Smooth muscle cell (in vitro differentiated cells): ENCODE data around the gene FRMD3. TPM values are rescaled to one million over a fixed set of nuclear protein-coding genes. Genes with fewer than 3 reads are reported as not detected.

Source experiments
- DNase-seq: peaks from one replicate; lab custom pipeline; 2025; ENCODE audit not compliant: unreplicated experiment; lab: John Stamatoyannopoulos, UW
- H2AFZ ChIP-seq: fragments of 200-600 bp; sonication (generic); 2 replicates; pipeline ENCODE4 v1.6.0; 2016; ENCODE audit warnings: antibody characterized with exemption, low read depth, mild to moderate bottlenecking
- H3F3A ChIP-seq: fragments of 200-600 bp; sonication (generic); 2 replicates; pipeline ENCODE4 v1.6.0; 2017; ENCODE audit warnings: antibody characterized with exemption, low read depth
- H3K27ac ChIP-seq: fragments of 200-600 bp; sonication (generic); 2 replicates; pipeline ENCODE4 v1.5.1; 2016; ENCODE audit warnings: low read depth, mild to moderate bottlenecking
- H3K27me3 ChIP-seq: fragments of 200-600 bp; sonication (generic); 2 replicates; pipeline ENCODE4 v1.6.1; 2016; ENCODE audit warnings: low read depth, mild to moderate bottlenecking
- H3K36me3 ChIP-seq: fragments of 200-600 bp; sonication (generic); 2 replicates; pipeline ENCODE4 v1.5.1; 2016; ENCODE audit warnings: low read depth
- H3K4me1 ChIP-seq: fragments of 200-600 bp; sonication (generic); 2 replicates; pipeline ENCODE4 v1.5.1; 2016; ENCODE audit warnings: low read depth
- H3K4me2 ChIP-seq: fragments of 200-600 bp; sonication (generic); 2 replicates; pipeline ENCODE4 v1.6.0; 2016; ENCODE audit warnings: mild to moderate bottlenecking
- H3K4me3 ChIP-seq: fragments of 200-600 bp; sonication (generic); 2 replicates; pipeline ENCODE4 v1.5.1; 2016; ENCODE audit warnings: mild to moderate bottlenecking
- H3K79me2 ChIP-seq: fragments of 200-600 bp; sonication (generic); 2 replicates; pipeline ENCODE4 v1.6.0; 2016; ENCODE audit warnings: low read depth, mild to moderate bottlenecking
- H3K9ac ChIP-seq: fragments of 200-600 bp; sonication (generic); 2 replicates; pipeline ENCODE4 v1.6.0; 2016; ENCODE audit warnings: low read depth
- H3K9me3 ChIP-seq: fragments of 200-600 bp; sonication (generic); replicated peaks from 2 replicates; pipeline ENCODE4 v1.5.1; 2016; ENCODE audit warnings: low read depth
- H4K20me1 ChIP-seq: fragments of 200-600 bp; sonication (generic); 2 replicates; pipeline ENCODE4 v1.6.0; 2016; ENCODE audit warnings: low read depth
- WGBS: methylation state at CpG from one replicate; pipeline ENCODE4 v1.1.7; 2016; ENCODE audit warnings: low lambda C conversion rate; 5-methylcytosine and 5-hydroxymethylcytosine counted together
- polyA plus RNA-seq: library from polyadenylated mRNA; unstranded; fragments of >200 nt; fragmentation: Nextera tagmentation; extraction: Ambion mirVana; gene quantifications from 2 replicates; pipeline ENCODE4 v1.2.1, GENCODE V29; 2016
- total RNA-seq: library from RNA; depleted of rRNA; stranded (reverse); fragments of >200 nt; gene quantifications from 2 replicates; pipeline ENCODE4 v1.2.3, GENCODE V29; 2014
- TF ChIP-seq, protein P1 (sequence below): fragments of 200-600 bp; sonication (generic); IDR thresholded peaks from 2 replicates; pipeline ENCODE4 v1.5.1; 2017; ENCODE audit warnings: borderline replicate concordance, mild to moderate bottlenecking, antibody characterized with exemption; ENCODE audit not compliant: insufficient read depth, poor library complexity, severe bottlenecking

The FRMD3 gene
- total and polyA plus RNA-seq, 2 experiments from 2014 or later: 0.72 to 2.8 TPM

DNA sequence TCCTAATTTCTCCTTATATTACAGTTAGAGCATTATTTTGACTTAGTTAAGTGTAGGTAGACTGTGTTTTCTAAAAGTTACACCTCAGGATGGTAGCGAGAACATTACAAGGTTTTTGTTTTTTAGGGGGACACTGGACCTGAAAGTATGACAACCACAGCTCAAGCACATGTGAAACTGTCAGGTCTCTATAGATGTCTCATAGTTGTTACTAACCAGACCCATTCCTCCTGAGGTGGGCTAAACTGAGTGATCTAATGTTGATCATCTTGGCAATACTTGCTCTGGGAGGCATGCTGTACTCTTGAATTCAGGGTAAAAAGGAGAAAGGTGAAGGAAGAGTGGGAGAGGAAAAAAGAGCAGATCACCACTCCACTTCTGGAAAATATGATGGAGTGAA, 278.6 kb downstream of the FRMD3 start:
- H4K20me1 ChIP-seq: no peaks in the 10 kb centered on the region
- H3K36me3 ChIP-seq: no peaks in the 10 kb centered on the region
- no peak for DNase-seq
- H3F3A ChIP-seq: no peaks in the 10 kb centered on the region
- H3K79me2 ChIP-seq: no peaks in the 10 kb centered on the region
- TF ChIP-seq, protein P1, sequence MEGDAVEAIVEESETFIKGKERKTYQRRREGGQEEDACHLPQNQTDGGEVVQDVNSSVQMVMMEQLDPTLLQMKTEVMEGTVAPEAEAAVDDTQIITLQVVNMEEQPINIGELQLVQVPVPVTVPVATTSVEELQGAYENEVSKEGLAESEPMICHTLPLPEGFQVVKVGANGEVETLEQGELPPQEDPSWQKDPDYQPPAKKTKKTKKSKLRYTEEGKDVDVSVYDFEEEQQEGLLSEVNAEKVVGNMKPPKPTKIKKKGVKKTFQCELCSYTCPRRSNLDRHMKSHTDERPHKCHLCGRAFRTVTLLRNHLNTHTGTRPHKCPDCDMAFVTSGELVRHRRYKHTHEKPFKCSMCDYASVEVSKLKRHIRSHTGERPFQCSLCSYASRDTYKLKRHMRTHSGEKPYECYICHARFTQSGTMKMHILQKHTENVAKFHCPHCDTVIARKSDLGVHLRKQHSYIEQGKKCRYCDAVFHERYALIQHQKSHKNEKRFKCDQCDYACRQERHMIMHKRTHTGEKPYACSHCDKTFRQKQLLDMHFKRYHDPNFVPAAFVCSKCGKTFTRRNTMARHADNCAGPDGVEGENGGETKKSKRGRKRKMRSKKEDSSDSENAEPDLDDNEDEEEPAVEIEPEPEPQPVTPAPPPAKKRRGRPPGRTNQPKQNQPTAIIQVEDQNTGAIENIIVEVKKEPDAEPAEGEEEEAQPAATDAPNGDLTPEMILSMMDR: no peak
- H3K9ac ChIP-seq: no peak overlapping the region
- H3K4me3 ChIP-seq: no peak overlapping the region
- no peak overlapping the region for H3K4me2 ChIP-seq
- no peak overlapping the region for H2AFZ ChIP-seq
- H3K27ac ChIP-seq: no peak overlapping the region
- H3K27me3 ChIP-seq: no peaks in the 10 kb centered on the region
- no peaks in the 10 kb centered on the region for H3K9me3 ChIP-seq
- no peaks in the 10 kb centered on the region for H3K4me1 ChIP-seq
- WGBS: 96% methylated on average over 1 of the region's 1 CpG

- Histone ChIP-seq H3K4me3 (no peak overlapping the region), H2AFZ (no peak overlapping the region), H3K9me3 (no peaks in the 10 kb centered on the region), H3K27me3 (no peaks in the 10 kb centered on the region), H3K27ac (no peak overlapping the region), H3F3A (no peaks in the 10 kb centered on the region), H4K20me1 (no peaks in the 10 kb centered on the region), H3K4me2 (no peak overlapping the region), H3K36me3 (no peaks in the 10 kb centered on the region), H3K79me2 (no peaks in the 10 kb centered on the region), H3K9ac (no peak overlapping the region), H3K4me1 (no peaks in the 10 kb centered on the region)
- DNase-seq: no peak
- TF ChIP-seq, protein P1: no peak
- 84% methylated on average over 5 of the region's 5 CpGs for WGBS
These were observed 280.0 kb downstream of the FRMD3 start for GRCh38 chr9:83257937-83258891.

- H3K27ac ChIP-seq: no peak overlapping the region
- H3K9ac ChIP-seq: no peak overlapping the region
- no peaks in the 10 kb centered on the region for H3K4me1 ChIP-seq
- H3K4me3 ChIP-seq: no peak overlapping the region
- 84% methylated on average over 4 of the region's 4 CpGs for WGBS
- no peak overlapping the region for H3K4me2 ChIP-seq
- H2AFZ ChIP-seq: no peak overlapping the region
- no peaks in the 10 kb centered on the region for H3K9me3 ChIP-seq
- H3K79me2 ChIP-seq: no peaks in the 10 kb centered on the region
- no peaks in the 10 kb centered on the region for H3F3A ChIP-seq
- H4K20me1 ChIP-seq: no peaks in the 10 kb centered on the region
- TF ChIP-seq, protein P1: no peak
- no peak for DNase-seq
- H3K36me3 ChIP-seq: no peaks in the 10 kb centered on the region
- no peaks in the 10 kb centered on the region for H3K27me3 ChIP-seq
These were observed 290.5 kb downstream of the FRMD3 start for GRCh38 chr9:83247732-83248131.
